NCI-H345 (cell line): ENCODE data around the gene TMEM45B.
A peak's percentile ranks its signal among the peaks of the same experiment; 100 is the strongest.
"Not testable (repeated sequence)": the region's sequence is repeated elsewhere in the genome, so short reads cannot be mapped to it uniquely, and the experiment has no call there.

ENCODE experiments used
- DNase-seq: peaks from one replicate; lab custom pipeline; 2025; lab: John Stamatoyannopoulos, UW

The TMEM45B gene

GRCh38 chr11:129815596-129816461 is at the start of gene TMEM45B:
Gene TMEM45B, plus strand, starts transcription at chr11:129815848. Its CDS starts 36,635 bp downstream, at chr11:129852483.
- peak; percentile 59 for DNase-seq

GRCh38 chr11:129766898-129767604 is 48.6 kb upstream of the TMEM45B start:
- peak; percentile 27 for DNase-seq

- no peak for DNase-seq
These were observed 47.8 kb upstream of the TMEM45B start for GRCh38 chr11:129767827-129768226.

- no peak for DNase-seq
These were observed 47.3 kb upstream of the TMEM45B start for GRCh38 chr11:129768356-129768755.

GRCh38 chr11:129769059-129769458 is 46.6 kb upstream of the TMEM45B start:
- DNase-seq, result no peak

GRCh38 chr11:129770993-129771392 is 44.7 kb upstream of the TMEM45B start:
- DNase-seq, result no peak

GRCh38 chr11:129771456-129771855 is 44.2 kb upstream of the TMEM45B start:
- DNase-seq, result not testable (repeated sequence)

- no peak for DNase-seq
These were observed 36.8 kb upstream of the TMEM45B start for GRCh38 chr11:129778877-129779276.

- DNase-seq, result no peak
These were observed 36.3 kb upstream of the TMEM45B start for GRCh38 chr11:129779342-129779741.

GRCh38 chr11:129785383-129786111 is 30.1 kb upstream of the TMEM45B start:
- DNase-seq, result peak; percentile 32

GRCh38 chr11:129786112-129786416 is 29.6 kb upstream of the TMEM45B start:
- DNase-seq, result not testable (repeated sequence)

GRCh38 chr11:129787532-129788155 is 28.0 kb upstream of the TMEM45B start:
- DNase-seq, result no peak

- DNase-seq, result no peak
These were observed 27.4 kb upstream of the TMEM45B start for GRCh38 chr11:129788278-129788677.

- DNase-seq, result no peak
These were observed 25.5 kb upstream of the TMEM45B start for GRCh38 chr11:129790106-129790505.

- DNase-seq, result no peak
These were observed 24.1 kb upstream of the TMEM45B start for GRCh38 chr11:129791515-129791914.

GRCh38 chr11:129792663-129793062 is 23.0 kb upstream of the TMEM45B start:
- DNase-seq, result no peak

GRCh38 chr11:129795089-129795488 is 20.6 kb upstream of the TMEM45B start:
- DNase-seq, result no peak

GRCh38 chr11:129798212-129798611 is 17.4 kb upstream of the TMEM45B start:
- no peak for DNase-seq

- DNase-seq, result not testable (repeated sequence)
These were observed 15.5 kb upstream of the TMEM45B start for GRCh38 chr11:129800162-129800561.

GRCh38 chr11:129800655-129801054 is 15.0 kb upstream of the TMEM45B start:
- no peak for DNase-seq

GRCh38 chr11:129803533-129803932 is 12.1 kb upstream of the TMEM45B start:
- no peak for DNase-seq

- DNase-seq, result no peak
These were observed 11.6 kb upstream of the TMEM45B start for GRCh38 chr11:129804012-129804411.
